Smooth muscle cell (in vitro differentiated cells): Measurements from ENCODE around the gene AK8. TPM values are rescaled to one million over a fixed set of nuclear protein-coding genes. Genes with fewer than 3 reads are reported as not detected.

Source experiments
- DNase-seq: peaks from one replicate; lab custom pipeline; 2025; ENCODE audit not compliant: unreplicated experiment; lab: John Stamatoyannopoulos, UW
- H2AFZ ChIP-seq: fragments of 200-600 bp; sonication (generic); 2 replicates; pipeline ENCODE4 v1.6.0; 2016; ENCODE audit warnings: antibody characterized with exemption, low read depth, mild to moderate bottlenecking
- H3F3A ChIP-seq: fragments of 200-600 bp; sonication (generic); 2 replicates; pipeline ENCODE4 v1.6.0; 2017; ENCODE audit warnings: antibody characterized with exemption, low read depth
- H3K27ac ChIP-seq: fragments of 200-600 bp; sonication (generic); 2 replicates; pipeline ENCODE4 v1.5.1; 2016; ENCODE audit warnings: low read depth, mild to moderate bottlenecking
- H3K27me3 ChIP-seq: fragments of 200-600 bp; sonication (generic); 2 replicates; pipeline ENCODE4 v1.6.1; 2016; ENCODE audit warnings: low read depth, mild to moderate bottlenecking
- H3K36me3 ChIP-seq: fragments of 200-600 bp; sonication (generic); 2 replicates; pipeline ENCODE4 v1.5.1; 2016; ENCODE audit warnings: low read depth
- H3K4me1 ChIP-seq: fragments of 200-600 bp; sonication (generic); 2 replicates; pipeline ENCODE4 v1.5.1; 2016; ENCODE audit warnings: low read depth
- H3K4me2 ChIP-seq: fragments of 200-600 bp; sonication (generic); 2 replicates; pipeline ENCODE4 v1.6.0; 2016; ENCODE audit warnings: mild to moderate bottlenecking
- H3K4me3 ChIP-seq: fragments of 200-600 bp; sonication (generic); 2 replicates; pipeline ENCODE4 v1.5.1; 2016; ENCODE audit warnings: mild to moderate bottlenecking
- H3K79me2 ChIP-seq: fragments of 200-600 bp; sonication (generic); 2 replicates; pipeline ENCODE4 v1.6.0; 2016; ENCODE audit warnings: low read depth, mild to moderate bottlenecking
- H3K9ac ChIP-seq: fragments of 200-600 bp; sonication (generic); 2 replicates; pipeline ENCODE4 v1.6.0; 2016; ENCODE audit warnings: low read depth
- H3K9me3 ChIP-seq: fragments of 200-600 bp; sonication (generic); replicated peaks from 2 replicates; pipeline ENCODE4 v1.5.1; 2016; ENCODE audit warnings: low read depth
- H4K20me1 ChIP-seq: fragments of 200-600 bp; sonication (generic); 2 replicates; pipeline ENCODE4 v1.6.0; 2016; ENCODE audit warnings: low read depth
- CTCF ChIP-seq: fragments of 200-600 bp; sonication (generic); IDR thresholded peaks from 2 replicates; pipeline ENCODE4 v1.5.1; 2017; ENCODE audit warnings: borderline replicate concordance, mild to moderate bottlenecking, antibody characterized with exemption; ENCODE audit not compliant: insufficient read depth, poor library complexity, severe bottlenecking
- WGBS: methylation state at CpG from one replicate; pipeline ENCODE4 v1.1.7; 2016; ENCODE audit warnings: low lambda C conversion rate; 5-methylcytosine and 5-hydroxymethylcytosine counted together
- polyA plus RNA-seq: library from polyadenylated mRNA; unstranded; fragments of >200 nt; fragmentation: Nextera tagmentation; extraction: Ambion mirVana; gene quantifications from 2 replicates; pipeline ENCODE4 v1.2.1, GENCODE V29; 2016
- total RNA-seq: library from RNA; depleted of rRNA; stranded (reverse); fragments of >200 nt; gene quantifications from 2 replicates; pipeline ENCODE4 v1.2.3, GENCODE V29; 2014

AK8 gene
- total and polyA plus RNA-seq, 2 experiments from 2014 or later = 0.67 to 1.4 TPM

DNA sequence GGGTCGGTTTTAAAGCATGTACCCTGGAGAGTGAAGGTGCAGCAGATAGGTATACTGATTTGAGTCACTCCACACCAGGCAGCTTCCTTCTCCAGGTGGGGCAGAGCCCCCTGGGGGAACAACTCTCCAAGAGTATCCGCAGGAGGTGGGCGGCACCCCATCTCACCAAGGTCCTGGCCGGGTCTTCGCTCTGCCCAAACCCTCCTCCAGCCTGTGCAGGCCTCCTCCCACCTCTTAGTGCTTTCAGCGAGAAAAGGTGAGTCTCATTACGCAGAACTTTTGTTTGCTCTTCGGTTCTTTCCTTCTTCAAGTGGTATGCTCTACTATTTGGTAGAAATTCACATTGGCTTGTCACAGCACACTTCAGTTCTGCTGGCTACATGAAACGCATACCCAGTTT lies 14.3 kb upstream of the AK8 start:
- no peaks in the 10 kb centered on the region for H4K20me1 ChIP-seq
- 90% methylated on average over 9 of the region's 9 CpGs for WGBS
- H3K4me3 ChIP-seq = no peak overlapping the region
- H3K36me3 ChIP-seq = peaks cover 3% of the 10 kb centered on the region
- TF ChIP-seq CTCF = no peak
- H3F3A ChIP-seq = no peaks in the 10 kb centered on the region
- no peaks in the 10 kb centered on the region for H3K79me2 ChIP-seq
- H3K4me2 ChIP-seq = no peak overlapping the region
- DNase-seq = no peak
- H3K27ac ChIP-seq = no peak overlapping the region
- no peaks in the 10 kb centered on the region for H3K9me3 ChIP-seq
- H3K27me3 ChIP-seq = no peaks in the 10 kb centered on the region
- no peaks in the 10 kb centered on the region for H3K4me1 ChIP-seq
- no peak overlapping the region for H3K9ac ChIP-seq
- no peak overlapping the region for H2AFZ ChIP-seq

DNA sequence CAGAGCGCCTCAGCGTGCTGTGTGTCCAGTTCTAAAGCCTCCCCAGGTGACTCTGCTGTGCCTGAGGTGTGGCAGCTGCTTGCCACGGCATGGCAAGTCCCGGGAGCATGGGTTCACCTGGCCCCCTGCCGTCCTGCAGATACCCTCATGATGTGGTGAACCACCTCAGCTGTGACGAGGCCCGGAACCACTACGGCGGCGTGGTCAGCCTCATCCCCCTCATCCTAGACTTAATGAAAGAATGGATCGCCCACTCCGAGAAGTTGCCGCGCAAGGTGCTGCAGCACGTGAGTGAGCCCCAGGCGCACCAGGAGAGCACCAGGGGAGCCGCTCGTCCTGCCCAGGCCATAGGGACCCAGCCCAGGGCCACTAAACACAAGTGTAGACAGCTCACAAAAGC lies 10.1 kb upstream of the AK8 start:
- WGBS = 95% methylated on average over 18 of the region's 18 CpGs

GRCh38 chr9:132887181-132888120 lies 9.4 kb upstream of the AK8 start:
- no peaks in the 10 kb centered on the region for H3K27me3 ChIP-seq
- no peak overlapping the region for H3K4me2 ChIP-seq
- TF ChIP-seq CTCF = no peak
- H3K9ac ChIP-seq = no peak overlapping the region
- H3K36me3 ChIP-seq = no peaks in the 10 kb centered on the region
- no peak for DNase-seq
- H3F3A ChIP-seq = no peaks in the 10 kb centered on the region
- no peak overlapping the region for H3K4me3 ChIP-seq
- H2AFZ ChIP-seq = no peak overlapping the region
- WGBS = 88% methylated on average over 18 of the region's 18 CpGs
- no peaks in the 10 kb centered on the region for H3K9me3 ChIP-seq
- no peaks in the 10 kb centered on the region for H4K20me1 ChIP-seq
- H3K79me2 ChIP-seq = no peaks in the 10 kb centered on the region
- no peaks in the 10 kb centered on the region for H3K4me1 ChIP-seq
- H3K27ac ChIP-seq = no peak overlapping the region

More for the DNA sequence above, 10.1 kb upstream of the AK8 start:
- no peak overlapping the region for H3K9ac ChIP-seq
- H3K4me1 ChIP-seq = no peaks in the 10 kb centered on the region
- no peak overlapping the region for H2AFZ ChIP-seq
- no peaks in the 10 kb centered on the region for H4K20me1 ChIP-seq
- no peak for TF ChIP-seq CTCF
- H3K27me3 ChIP-seq = no peaks in the 10 kb centered on the region
- H3K4me2 ChIP-seq = no peak overlapping the region
- no peaks in the 10 kb centered on the region for H3F3A ChIP-seq
- no peak for DNase-seq
- H3K79me2 ChIP-seq = no peaks in the 10 kb centered on the region
- no peaks in the 10 kb centered on the region for H3K36me3 ChIP-seq
- no peaks in the 10 kb centered on the region for H3K9me3 ChIP-seq
- H3K27ac ChIP-seq = no peak overlapping the region
- no peak overlapping the region for H3K4me3 ChIP-seq
